DMS53 treated with DMSO at 0.1 percent for 48 hours (cell line): ENCODE measurements around the gene NOS1.

Experiments used
- DNase-seq: peaks from one replicate; lab custom pipeline; 2025; ENCODE audit not compliant: unreplicated experiment; lab: John Stamatoyannopoulos, UW

The NOS1 gene

GRCh38 chr12:117333331-117333881 is 28.0 kb downstream of the NOS1 start:
- DNase-seq, result no peak

- no peak for DNase-seq
Measured at GRCh38 chr12:117331691-117332090, 29.7 kb downstream of the NOS1 start.

GRCh38 chr12:117330441-117331113 is 30.8 kb downstream of the NOS1 start:
- no peak for DNase-seq

GRCh38 chr12:117329756-117330155 is 31.7 kb downstream of the NOS1 start:
- no peak for DNase-seq

- DNase-seq, result no peak
Measured at GRCh38 chr12:117328556-117329100, 32.8 kb downstream of the NOS1 start.

GRCh38 chr12:117322428-117322827 is 39.0 kb downstream of the NOS1 start:
- no peak for DNase-seq

- DNase-seq, result no peak
Measured at GRCh38 chr12:117321572-117321971, 39.9 kb downstream of the NOS1 start.

- DNase-seq, result no peak
Measured at GRCh38 chr12:117318591-117318990, 42.8 kb downstream of the NOS1 start.

- DNase-seq, result no peak
Measured at GRCh38 chr12:117316336-117316735, 45.1 kb downstream of the NOS1 start.

GRCh38 chr12:117313926-117314325 is 47.5 kb downstream of the NOS1 start:
- no peak for DNase-seq

- no peak for DNase-seq
Measured at GRCh38 chr12:117312770-117313169, 48.7 kb downstream of the NOS1 start.

GRCh38 chr12:117309276-117309925 is 52.0 kb downstream of the NOS1 start:
- DNase-seq, result no peak

- DNase-seq, result no peak
Measured at GRCh38 chr12:117300174-117300573, 61.3 kb downstream of the NOS1 start.

- no peak for DNase-seq
Measured at GRCh38 chr12:117298648-117299225, 62.7 kb downstream of the NOS1 start.

GRCh38 chr12:117298191-117298590 is 63.2 kb downstream of the NOS1 start:
- DNase-seq, result no peak

- DNase-seq, result no peak
Measured at GRCh38 chr12:117294189-117294603, 67.2 kb downstream of the NOS1 start.

- DNase-seq, result no peak
Measured at GRCh38 chr12:117293510-117293909, 67.9 kb downstream of the NOS1 start.

GRCh38 chr12:117292688-117293087 is 68.7 kb downstream of the NOS1 start:
- no peak for DNase-seq

GRCh38 chr12:117284140-117284539 is 77.3 kb downstream of the NOS1 start:
- no peak for DNase-seq

GRCh38 chr12:117282490-117282889 is 78.9 kb downstream of the NOS1 start:
- no peak for DNase-seq

GRCh38 chr12:117280019-117280680 is 81.3 kb downstream of the NOS1 start:
- no peak for DNase-seq
